Stimulated activated CD8-positive, alpha-beta memory T cell treated with anti-CD3 and anti-CD28 coated beads, Interleukin-4, amount 100 ng/mL, for 4 hours (primary cell): Measurements from ENCODE around the gene MICAL3.
"Not testable (repeated sequence)": the region's sequence is repeated elsewhere in the genome, so short reads cannot be mapped to it uniquely, and the experiment has no call there.

Experiments
- DNase-seq, 2 donors: peaks; one replicate each; pipeline ENCODE4 v3.0.0-alpha.2; 2020; ENCODE audit warnings: low read depth in 2 of 2, low spot score in 1 of 2

MICAL3 gene

DNA sequence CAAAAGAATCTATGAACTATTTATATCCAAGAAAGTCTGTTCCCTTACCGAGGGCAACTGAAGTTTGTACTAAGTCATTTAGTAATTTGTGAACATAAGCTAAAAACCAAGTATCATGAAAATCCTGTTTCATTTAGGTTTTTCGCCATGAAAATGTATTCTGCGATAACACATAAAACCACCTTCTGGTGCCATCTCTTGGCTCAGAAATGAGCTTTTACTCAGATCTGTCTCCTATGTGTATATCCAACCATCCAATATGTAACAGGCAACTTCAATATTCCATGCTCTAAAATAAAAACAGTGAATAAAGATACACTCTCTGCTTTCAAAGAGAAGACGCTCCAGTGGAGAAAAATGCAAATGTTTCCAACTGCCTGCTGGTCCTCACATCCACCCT, 132.0 kb downstream of the MICAL3 start:
- no peak for DNase-seq

DNA sequence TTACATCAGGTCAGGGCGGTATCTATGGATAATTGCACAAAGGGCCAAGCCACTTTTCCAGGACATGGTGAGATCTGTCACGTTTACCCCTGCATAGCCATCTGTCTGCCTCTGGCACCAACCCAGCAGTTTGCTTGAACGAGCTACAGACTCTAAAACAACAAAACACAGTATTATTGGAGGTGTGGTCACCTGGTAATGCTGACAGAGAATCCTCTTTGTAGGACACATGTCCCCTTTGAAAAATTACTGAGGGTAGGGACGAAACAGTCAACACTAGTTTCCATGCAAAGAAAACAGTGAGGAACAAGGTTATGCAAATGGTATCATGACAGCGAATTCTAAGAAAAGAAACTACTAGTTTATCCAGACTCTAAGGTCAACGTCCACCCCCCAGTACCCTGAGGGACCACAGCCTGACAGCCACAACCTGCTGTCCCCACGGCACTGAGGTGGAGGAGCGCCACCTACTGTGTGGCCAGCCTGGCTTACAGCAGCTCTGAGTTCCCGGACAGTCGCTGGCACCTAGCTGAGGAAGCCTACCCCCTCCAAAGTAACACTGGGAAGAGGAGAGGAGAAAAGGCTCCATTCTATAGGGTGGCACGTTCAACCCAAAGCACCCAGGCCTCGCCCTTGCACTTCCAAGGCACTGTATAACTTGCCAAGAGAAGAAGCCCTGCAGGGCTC, 132.7 kb downstream of the MICAL3 start:
- no peak for DNase-seq

DNA sequence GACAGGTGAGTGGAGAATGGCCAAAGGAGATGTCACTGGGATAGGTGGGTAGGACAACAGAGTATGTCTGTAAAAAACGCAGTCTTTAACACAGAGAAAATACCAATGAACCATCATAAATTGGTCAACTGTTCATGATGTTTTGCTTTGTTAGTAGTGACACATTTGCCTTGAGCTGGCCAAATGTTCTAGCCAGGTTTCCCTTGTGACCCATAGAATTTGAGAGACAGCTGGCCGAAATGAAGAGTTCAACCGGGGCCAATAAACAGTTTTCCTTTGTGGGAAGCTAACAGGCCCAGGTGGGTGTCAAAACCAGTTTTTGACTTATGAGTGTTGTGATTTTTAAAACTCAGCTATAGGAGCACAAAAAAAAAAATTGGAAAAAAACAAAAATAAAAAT, 133.5 kb downstream of the MICAL3 start:
- no peak for DNase-seq

DNA sequence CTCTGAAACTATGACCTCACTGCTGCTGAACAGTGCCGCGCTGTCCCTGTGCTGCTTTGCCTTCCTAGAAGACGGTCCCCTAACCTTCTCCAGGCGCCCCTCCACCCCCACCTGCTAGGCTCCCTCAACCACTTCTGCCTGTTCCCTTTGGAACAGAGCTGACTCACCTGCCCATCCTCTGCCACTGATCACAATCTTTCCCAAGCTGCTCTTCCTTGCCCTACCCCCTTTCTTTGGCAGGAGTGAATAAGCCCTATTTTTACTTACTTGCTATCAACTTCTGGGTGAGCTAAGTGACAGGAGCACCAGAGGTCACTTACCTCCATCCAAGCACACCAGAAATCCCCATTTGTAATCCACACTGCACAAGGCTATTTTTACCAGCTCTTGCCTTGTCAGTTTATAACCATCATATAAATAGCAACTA, 134.1 kb downstream of the MICAL3 start:
- no peak for DNase-seq

DNA sequence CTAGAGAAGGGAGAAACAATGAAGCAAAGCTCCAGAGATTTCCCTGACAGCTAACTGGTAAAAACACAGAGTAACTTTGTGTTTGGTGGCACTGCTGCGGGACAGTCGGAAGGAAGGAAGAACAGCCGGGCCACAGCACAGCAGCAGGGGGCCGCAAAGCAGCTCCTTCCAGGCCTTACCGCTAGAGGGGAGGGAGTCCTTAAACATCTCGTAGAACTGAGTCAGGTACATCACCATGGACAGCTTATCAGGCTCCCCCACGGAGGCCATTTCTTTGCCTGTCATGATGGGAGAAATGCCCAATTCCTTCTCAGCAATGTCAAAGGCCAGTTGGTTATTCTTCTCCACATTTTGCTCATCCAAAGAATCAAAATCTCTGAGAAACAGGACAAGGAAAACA, 135.5 kb downstream of the MICAL3 start:
- no peak for DNase-seq

DNA sequence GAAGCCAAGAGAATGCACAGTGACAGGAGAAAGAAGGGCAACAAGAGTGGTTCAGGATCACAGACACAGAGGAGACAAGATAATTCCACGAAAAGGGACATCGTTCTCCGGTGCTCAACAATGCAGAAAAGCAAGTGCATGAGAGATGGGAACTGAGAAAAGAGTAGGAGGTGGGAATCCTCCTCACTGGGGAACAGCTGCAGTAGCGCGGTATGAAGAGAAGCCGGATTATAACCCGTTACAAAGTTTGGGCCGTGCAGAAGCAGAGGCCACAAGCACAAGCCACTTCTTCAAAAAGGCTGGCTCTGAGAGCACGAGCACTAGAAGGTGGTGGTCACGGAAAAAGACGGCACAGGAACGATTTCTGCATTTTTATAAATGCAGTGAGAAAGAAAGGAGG, 135.9 kb downstream of the MICAL3 start:
- no peak for DNase-seq

DNA sequence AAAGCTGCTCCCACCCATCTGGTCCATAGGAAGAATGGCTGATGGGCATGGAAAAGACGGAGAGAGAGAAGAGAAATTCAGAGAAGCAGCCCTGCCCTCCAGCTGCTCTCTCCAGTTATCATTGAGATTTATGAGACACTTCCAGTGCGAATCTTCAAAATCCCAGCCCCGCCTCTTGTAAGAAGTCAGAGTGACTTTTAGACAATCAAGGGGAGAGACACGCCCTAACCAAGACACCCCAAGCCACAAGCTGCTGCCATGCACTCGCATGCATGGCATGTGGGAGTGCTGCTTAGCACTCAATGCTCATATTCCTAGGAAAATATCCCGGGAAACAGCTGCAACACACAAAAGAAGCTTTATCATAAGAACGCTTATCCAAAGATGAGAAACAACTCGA, 139.5 kb downstream of the MICAL3 start:
- no peak for DNase-seq

DNA sequence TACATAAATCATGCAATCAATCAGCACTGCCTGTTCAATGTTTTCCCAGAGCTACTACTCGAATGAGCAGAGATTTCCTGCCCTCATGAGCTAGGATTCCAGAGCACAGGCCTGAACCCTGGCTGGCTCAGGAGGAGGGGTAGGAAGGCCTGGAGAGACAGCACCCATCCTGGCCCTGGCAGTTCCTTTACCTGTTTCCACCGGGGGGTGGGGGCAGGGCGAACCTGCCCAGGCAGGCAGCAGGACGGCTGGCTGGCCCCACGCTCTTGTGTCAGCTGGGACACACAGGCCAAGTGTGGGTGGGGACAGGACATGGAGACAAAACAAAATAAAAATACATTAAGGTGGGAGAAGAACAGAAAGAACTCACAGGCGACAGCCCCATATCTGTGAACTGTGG, 140.3 kb downstream of the MICAL3 start:
- no peak for DNase-seq

DNA sequence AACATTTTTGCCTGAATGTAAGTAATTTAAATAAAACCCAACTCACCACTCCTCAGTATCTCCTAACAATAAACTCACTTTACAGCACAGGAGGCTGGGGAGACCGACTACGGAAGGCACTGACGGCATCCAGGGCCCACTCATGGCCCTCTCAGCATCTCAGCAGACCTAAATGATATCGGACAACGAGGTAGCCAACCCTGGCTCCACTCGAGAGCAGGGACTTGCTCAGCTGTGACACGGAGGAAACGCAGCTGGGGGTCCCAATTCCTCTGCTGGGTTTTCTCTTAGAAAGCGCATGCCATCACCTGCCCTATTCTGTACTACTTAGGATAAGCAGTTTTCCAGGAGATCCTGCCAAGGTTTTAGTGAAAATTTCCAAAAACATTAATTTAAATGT, 141.0 kb downstream of the MICAL3 start:
- no peak for DNase-seq

DNA sequence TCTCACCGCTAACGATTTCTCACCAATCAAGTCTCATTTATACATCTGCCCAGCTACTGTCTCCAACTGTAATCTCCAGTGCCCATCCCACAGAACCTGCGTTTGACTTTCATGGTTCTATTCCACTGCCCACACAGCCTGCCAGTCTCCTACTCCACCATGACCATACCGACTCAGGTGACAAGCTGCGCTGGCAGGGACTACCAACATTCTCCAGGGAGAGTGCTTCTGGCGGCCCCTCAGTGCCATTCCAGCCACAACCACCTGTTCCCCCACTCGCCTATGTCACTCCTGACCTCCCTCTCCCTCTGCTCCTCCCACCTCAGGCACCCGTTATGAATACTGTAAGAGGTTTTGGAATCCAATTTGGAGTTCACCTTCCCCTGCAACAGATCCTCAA, 141.6 kb downstream of the MICAL3 start:
- DNase-seq, result no peak

DNA sequence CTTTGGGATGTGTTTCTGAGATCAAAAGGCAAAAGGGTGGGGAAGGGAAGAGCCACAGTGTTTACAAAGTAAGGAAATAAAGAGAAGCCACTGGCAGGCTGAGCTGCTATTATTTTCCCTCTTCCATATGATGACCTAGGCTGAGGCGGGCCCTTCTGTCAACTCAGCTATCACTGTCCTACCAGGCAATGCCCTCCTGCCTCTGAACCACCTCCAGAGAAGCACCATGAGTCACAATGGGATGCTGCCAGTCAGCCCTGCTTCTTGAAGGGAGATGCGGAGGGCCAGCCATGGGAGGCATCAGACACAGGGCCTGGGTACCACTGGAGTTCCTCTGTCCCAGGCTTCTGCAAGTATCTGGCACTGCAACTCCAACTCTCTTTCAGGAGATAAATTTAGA, 142.2 kb downstream of the MICAL3 start:
- DNase-seq, result no peak

DNA sequence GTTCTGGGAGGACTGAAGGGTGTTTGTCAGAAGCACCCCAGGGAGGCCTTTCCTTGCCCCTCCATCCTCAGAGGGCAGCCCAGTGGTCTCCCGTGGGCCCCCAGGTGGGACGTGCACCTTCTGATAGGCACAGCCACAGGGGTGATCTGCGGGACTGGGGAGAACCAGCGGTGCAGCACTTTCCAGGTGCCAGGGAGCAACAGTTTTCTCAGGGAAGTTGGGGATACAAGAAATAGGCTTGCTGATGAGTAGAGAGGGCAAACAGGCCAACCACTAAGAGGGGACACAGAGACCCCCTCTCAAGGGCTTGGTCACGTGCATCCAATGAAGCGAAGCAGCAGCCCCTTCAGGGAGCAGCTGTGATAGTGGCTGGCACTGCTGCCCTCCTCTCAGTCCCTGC, 143.0 kb downstream of the MICAL3 start:
- DNase-seq, result no peak

DNA sequence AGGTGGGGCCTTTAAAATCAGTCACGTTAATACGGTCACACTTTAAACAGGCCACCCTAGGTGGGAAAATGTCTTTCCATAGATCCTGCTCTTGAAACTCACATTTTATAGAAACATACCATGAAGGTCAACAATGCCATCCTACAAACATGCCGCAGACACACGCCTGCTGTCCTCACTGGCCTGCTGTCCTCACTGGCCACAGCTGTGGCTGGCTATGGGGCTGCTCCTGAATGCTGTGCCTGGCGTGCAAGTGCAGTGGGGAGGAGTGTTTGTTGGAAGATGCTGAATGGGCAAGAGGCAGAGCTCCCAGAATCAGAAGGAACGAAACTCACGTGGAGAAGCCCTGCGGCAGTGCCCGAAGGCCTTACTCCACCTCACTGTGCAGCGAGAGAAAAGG, 143.9 kb downstream of the MICAL3 start:
- no peak for DNase-seq

DNA sequence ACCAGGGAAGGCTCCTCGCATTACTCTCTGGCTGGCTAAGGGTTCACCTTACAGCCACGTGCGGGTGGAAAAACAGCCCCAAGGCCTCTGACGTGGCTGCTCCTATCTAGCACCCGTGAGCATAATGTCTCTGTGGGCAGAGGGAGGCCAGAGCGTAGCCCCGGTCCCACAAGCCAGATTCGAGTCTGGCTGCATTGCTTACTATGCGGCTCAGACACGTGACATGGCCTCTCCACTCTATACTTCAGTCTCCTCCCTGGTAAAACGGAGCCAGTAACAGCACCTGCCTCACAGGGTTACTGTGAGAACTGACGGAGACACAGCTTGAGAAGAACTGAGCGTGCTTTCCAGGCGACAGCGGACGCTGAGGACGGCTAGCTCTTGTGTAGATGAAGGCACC, 144.3 kb downstream of the MICAL3 start:
- no peak for DNase-seq

DNA sequence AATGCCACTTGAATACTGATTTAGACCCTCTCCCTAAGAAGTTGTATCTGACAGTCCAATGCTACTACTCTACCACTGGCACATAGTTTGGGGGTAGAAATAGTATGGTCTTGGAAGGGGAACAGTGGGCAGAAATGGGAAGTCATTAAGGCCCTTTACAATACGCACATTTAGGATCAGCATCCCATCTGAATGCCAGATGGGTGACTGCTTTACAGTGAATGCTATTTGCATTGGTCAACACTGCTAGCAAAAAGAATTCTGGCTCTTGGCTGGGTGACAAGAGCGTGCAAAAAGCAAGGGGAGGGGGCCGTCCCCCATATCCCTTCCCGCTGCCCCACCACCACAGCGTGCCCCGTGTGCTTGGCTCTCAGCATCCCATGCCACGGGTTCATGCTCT, 145.4 kb downstream of the MICAL3 start:
- no peak for DNase-seq

DNA sequence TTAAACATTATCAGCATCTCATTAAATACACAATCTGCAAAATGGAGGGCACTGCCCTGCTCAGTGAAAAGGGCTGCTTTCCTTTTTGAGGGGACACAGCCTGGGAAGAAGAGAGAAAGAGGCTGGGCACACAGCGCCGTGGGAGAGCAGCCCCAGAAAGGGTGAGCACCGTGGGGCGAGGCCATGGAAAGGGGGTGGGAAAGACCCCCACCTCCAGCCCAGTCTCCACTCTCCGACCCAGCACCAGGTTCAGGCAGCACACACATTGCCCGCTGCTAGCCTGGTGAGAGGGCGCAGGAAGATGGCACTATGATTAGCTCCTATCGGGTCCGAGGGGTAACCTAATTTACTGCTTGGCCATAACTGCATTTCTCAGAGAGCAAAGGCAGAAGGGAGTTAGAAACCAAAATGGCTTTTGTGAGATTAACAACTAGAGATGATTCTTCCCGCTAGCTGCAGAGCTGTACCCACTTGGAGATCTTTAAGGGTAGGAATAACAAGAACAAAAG, 146.1 kb downstream of the MICAL3 start:
- no peak for DNase-seq

DNA sequence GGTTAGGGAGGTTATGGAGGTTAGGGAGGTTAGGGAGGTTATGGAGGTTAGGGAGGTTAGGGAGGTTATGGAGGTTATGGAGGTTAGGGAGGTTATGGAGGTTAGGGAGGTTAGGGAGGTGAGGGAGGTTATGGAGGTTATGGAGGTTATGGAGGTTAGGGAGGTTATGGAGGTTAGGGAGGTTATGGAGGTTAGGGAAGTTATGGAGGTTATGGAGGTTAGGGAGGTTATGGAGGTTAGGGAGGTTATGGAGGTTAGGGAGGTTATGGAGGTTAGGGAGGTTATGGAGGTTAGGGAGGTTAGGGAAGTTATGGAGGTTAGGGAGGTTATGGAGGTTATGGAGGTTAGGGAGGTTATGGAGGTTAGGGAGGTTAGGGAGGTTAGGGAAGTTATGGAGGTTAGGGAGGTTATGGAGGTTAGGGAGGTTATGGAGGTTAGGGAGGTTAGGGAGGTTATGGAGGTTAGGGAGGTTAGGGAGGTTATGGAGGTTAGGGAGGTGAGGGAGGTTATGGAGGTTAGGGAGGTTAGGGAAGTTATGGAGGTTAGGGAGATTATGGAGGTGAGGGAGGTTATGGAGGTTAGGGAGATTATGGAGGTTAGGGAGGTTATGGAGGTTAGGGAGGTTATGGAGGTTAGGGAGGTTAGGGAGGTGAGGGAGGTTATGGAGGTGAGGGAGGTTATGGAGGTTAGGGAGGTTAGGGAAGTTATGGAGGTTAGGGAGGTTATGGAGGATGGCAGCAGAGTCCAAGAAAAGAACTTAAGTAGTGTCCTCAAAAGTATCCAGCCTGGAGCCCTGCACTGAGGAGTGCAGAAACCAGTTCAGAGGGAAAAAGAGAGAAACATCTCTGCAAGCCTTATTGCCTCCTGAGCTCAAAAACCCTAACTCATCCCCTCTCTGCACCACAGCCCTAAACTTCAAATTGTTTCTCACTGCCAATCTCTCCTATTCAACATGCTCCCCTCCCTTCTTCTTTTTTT, 147.2 kb downstream of the MICAL3 start:
- DNase-seq, result not testable (repeated sequence)

DNA sequence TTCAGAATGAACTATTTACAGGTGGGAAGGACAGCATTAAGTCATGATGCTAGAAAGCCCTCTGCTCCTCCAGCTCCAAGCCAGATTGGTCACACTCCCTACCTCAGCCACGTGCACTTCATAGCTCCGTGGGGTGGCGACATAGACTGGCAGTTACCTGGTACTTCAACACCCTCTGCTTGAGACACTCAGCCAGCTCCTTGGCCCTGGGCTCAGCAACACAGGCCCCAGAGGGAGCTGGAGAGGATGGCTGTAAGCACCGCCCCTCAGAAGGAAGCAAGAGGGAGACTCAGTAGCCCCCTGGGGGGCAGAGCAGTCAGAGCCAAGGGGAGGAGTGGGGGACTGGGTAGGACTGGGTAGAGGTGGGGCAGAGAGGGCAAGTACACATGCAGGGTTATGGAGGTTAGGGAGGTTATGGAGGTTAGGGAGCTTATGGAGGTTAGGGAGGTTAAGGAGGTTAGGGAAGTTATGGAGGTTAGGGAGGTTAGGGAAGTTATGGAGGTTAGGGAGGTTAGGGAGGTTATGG, 148.0 kb downstream of the MICAL3 start:
- DNase-seq, result no peak

DNA sequence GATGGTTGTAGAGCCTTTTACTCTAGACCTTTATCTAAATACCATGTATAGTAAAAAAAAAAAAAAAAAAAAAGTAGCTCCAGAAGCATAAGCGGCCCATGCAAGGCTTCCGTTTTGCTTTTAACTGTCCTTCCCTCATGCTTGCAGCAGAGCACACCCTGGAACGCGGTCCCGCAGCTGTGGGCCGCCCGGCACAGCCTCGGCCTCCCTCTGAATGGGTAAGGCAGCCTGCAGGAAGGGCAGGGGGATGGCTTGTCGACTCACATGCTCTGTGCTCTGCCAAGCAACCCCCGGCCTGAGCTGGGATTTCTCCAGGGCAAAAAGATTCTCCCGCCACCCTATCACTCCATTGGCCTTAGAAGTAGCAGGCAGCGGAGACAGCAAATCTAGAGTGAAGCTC, 148.7 kb downstream of the MICAL3 start:
- no peak for DNase-seq

DNA sequence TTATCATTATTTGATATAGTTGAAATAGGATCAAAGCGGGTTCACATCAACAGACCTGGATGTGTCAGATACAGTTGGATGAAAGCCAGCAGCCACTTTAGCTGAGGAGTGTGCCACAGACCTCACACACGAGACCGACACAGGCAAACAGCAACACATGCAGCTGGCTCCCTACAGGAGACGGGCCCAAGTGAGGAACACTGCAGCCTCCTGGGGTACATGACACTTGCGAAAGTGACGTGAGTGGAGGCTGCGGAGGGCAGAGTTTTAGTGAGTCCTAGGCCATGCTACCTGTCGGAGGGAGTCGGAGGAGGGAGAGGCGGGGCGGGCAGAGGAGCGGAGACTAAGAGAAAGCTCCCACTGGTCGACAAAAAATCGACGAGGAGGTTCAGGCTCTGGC, 149.2 kb downstream of the MICAL3 start:
- DNase-seq, result no peak

DNA sequence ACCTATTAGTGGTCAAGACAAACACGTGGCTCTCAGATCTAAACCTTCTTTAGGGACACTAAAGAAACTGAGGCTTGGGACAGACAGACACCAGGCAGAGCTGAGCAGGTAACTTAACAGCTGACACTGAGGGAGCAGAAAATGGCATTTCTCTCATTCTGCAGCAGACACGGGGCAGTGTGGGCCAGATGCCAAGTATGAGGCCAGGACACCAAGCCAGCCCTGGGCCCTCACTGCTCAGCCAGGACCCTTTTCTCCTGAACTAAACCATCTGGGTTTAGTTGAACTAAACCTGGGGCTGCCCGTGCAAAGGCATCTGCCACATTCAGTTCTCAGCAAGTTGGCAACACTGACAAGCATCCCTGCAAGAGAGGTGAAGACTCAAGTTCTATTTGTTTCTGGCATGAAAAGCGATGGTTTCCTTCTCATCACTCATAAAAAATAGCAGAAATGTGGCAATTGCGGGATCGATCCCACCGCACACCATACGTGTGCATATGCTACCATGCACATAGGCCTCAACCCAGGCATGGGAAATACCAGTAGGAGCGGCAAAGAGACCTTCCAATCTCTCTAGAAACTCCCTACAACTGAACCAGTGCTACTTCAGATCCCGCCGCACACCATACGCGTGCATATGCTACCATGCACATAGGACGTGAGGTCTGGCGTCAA, 150.0 kb downstream of the MICAL3 start:
- no peak for DNase-seq
